Ishikawa (cell line): ENCODE measurements around the gene KCNG3.

ENCODE experiments used
- CEBPB ChIP-seq: IDR thresholded peaks from 2 replicates; pipeline ENCODE4 v1.6.1; 2012
- CREB1 ChIP-seq: IDR thresholded peaks from 2 replicates; pipeline ENCODE4 v1.6.1; 2012; ENCODE audit warnings: low read depth
- EGR1 ChIP-seq: IDR thresholded peaks from 2 replicates; pipeline ENCODE4 v1.6.1; 2012
- EP300 ChIP-seq: IDR thresholded peaks from 2 replicates; pipeline ENCODE4 v1.6.1; 2012; ENCODE audit warnings: borderline replicate concordance
- FOXM1 ChIP-seq: IDR thresholded peaks from 2 replicates; pipeline ENCODE4 v1.6.1; 2012; ENCODE audit warnings: low read depth, borderline replicate concordance
- NFIC ChIP-seq: IDR thresholded peaks from 2 replicates; pipeline ENCODE4 v1.6.1; 2012
- RAD21 ChIP-seq: IDR thresholded peaks from 2 replicates; pipeline ENCODE4 v1.6.1; 2012; ENCODE audit warnings: low read depth
- TAF1 ChIP-seq: IDR thresholded peaks from 2 replicates; pipeline ENCODE4 v1.6.1; 2012; ENCODE audit warnings: low read depth, mild to moderate bottlenecking
- TCF12 ChIP-seq: IDR thresholded peaks from 2 replicates; pipeline ENCODE4 v1.6.1; 2012; ENCODE audit warnings: low read depth
- TEAD4 ChIP-seq: IDR thresholded peaks from 2 replicates; pipeline ENCODE4 v1.6.1; 2012
- YY1 ChIP-seq: IDR thresholded peaks from 2 replicates; pipeline ENCODE4 v1.6.1; 2012; ENCODE audit warnings: low read depth
- ZBTB7A ChIP-seq: IDR thresholded peaks from 2 replicates; pipeline ENCODE4 v1.6.1; 2012; ENCODE audit warnings: low read depth
- TF ChIP-seq, protein P1 (sequence below): IDR thresholded peaks from 2 replicates; pipeline ENCODE4 v1.6.1; 2012
- TF ChIP-seq, protein P2 (sequence below): IDR thresholded peaks from 2 replicates; pipeline ENCODE4 v1.6.1; 2012
- TF ChIP-seq, protein P3 (sequence below): IDR thresholded peaks from 2 replicates; pipeline ENCODE4 v1.6.1; 2012; ENCODE audit warnings: low read depth, mild to moderate bottlenecking

KCNG3 gene

DNA sequence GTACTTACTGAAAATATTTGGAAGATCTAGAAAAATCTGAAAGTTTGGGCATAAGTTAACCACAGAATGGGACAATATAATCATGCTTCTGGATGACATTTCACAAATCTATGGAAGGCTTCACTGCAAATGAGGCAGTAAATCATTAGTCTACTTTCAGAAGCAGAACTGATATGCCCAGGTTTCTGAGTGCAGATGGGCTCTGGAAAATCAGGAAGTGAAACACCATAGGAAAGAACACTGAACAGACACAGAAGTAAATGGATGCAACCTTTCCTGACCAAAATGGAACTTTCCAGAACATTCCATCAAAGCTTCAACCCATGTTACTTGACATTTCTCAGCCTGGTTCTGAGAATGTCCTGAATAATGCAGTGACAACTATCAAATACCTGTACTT, 55.1 kb downstream of the KCNG3 start:
- TF ChIP-seq RAD21 (no peak), ZBTB7A (no peak), TCF12 (no peak), NFIC (no peak), CREB1 (no peak), EP300 (no peak), EGR1 (no peak), FOXM1 (no peak), TAF1 (no peak)
- TF ChIP-seq, protein P1, sequence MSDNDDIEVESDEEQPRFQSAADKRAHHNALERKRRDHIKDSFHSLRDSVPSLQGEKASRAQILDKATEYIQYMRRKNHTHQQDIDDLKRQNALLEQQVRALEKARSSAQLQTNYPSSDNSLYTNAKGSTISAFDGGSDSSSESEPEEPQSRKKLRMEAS, result no peak
- TF ChIP-seq, protein P2, sequence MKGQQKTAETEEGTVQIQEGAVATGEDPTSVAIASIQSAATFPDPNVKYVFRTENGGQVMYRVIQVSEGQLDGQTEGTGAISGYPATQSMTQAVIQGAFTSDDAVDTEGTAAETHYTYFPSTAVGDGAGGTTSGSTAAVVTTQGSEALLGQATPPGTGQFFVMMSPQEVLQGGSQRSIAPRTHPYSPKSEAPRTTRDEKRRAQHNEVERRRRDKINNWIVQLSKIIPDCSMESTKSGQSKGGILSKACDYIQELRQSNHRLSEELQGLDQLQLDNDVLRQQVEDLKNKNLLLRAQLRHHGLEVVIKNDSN, result no peak
- TF ChIP-seq, protein P3, sequence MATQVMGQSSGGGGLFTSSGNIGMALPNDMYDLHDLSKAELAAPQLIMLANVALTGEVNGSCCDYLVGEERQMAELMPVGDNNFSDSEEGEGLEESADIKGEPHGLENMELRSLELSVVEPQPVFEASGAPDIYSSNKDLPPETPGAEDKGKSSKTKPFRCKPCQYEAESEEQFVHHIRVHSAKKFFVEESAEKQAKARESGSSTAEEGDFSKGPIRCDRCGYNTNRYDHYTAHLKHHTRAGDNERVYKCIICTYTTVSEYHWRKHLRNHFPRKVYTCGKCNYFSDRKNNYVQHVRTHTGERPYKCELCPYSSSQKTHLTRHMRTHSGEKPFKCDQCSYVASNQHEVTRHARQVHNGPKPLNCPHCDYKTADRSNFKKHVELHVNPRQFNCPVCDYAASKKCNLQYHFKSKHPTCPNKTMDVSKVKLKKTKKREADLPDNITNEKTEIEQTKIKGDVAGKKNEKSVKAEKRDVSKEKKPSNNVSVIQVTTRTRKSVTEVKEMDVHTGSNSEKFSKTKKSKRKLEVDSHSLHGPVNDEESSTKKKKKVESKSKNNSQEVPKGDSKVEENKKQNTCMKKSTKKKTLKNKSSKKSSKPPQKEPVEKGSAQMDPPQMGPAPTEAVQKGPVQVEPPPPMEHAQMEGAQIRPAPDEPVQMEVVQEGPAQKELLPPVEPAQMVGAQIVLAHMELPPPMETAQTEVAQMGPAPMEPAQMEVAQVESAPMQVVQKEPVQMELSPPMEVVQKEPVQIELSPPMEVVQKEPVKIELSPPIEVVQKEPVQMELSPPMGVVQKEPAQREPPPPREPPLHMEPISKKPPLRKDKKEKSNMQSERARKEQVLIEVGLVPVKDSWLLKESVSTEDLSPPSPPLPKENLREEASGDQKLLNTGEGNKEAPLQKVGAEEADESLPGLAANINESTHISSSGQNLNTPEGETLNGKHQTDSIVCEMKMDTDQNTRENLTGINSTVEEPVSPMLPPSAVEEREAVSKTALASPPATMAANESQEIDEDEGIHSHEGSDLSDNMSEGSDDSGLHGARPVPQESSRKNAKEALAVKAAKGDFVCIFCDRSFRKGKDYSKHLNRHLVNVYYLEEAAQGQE, result no peak

DNA sequence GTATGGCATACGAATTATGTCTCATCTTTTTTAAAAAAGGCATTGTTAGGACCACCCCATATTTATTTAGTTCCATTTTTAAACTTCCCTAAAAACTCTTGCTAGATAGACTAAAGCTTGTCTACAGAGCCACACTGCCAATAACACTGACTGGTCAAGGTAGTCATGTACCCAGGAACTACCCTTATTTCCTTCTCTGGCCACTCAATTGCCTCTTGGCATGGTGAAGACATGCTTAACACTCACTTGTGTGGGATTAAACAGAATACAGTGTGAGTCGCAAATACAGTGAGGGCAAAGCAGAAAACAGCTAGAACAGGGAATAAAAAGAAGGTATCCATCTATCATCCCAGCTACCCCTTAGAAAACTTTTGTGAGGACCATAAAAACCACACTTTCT, 57.4 kb downstream of the KCNG3 start:
- TF ChIP-seq CEBPB, result no peak
- no peak for TF ChIP-seq TEAD4
- TF ChIP-seq, protein P3, result no peak
- no peak for TF ChIP-seq NFIC
- no peak for TF ChIP-seq TCF12
- no peak for TF ChIP-seq FOXM1
- no peak for TF ChIP-seq YY1
- TF ChIP-seq ZBTB7A, result no peak
- TF ChIP-seq EGR1, result no peak
- TF ChIP-seq EP300, result no peak
- TF ChIP-seq, protein P2, result no peak
- TF ChIP-seq, protein P1, result no peak
- TF ChIP-seq TAF1, result no peak
- no peak for TF ChIP-seq CREB1

DNA sequence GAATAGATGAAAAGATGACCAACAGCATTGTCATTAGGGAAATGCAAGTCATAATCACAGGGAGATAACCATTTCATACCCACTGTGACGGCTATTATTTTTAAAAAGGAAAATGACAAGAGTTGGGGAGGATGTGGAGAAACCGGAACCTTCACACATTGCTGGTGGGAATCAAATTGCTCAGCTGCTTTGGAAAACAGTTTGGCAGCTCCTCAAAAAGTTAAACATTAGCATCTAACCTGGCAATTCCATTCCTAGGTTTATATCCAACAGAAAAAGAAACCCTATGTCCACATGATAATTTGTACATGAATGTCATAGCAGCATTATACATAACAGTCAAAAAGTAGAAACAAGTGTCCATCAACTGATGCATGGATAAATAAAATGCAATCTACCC, 58.2 kb downstream of the KCNG3 start:
- TF ChIP-seq RAD21, result no peak
- TF ChIP-seq CREB1, result no peak
- TF ChIP-seq, protein P2, result no peak
- TF ChIP-seq, protein P1, result no peak
- no peak for TF ChIP-seq NFIC
- TF ChIP-seq EP300, result no peak
- no peak for TF ChIP-seq ZBTB7A
- TF ChIP-seq TCF12, result no peak
- no peak for TF ChIP-seq EGR1
- no peak for TF ChIP-seq YY1
- TF ChIP-seq TAF1, result no peak

DNA sequence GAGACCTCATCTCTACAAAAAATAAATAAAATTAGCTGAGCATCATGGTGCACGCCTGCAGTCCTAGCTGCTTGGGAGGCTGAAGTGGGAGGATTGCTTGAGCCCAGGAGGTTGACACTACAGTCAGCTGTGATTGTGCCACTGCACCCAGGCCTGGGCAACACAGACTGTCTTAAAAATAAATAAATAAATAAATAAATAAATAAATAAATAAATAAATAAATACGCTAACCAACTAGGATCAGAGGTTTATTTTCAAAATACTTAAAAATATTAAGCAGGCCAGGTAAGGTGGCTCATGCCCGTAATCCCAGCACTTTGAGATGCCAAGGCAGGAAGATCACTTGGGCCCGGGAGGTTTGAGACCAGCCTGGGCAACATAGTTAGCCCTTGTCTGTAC, 63.6 kb downstream of the KCNG3 start:
- TF ChIP-seq EGR1 (no peak), NFIC (no peak), TAF1 (no peak), RAD21 (no peak)
- TF ChIP-seq, protein P2, result no peak

DNA sequence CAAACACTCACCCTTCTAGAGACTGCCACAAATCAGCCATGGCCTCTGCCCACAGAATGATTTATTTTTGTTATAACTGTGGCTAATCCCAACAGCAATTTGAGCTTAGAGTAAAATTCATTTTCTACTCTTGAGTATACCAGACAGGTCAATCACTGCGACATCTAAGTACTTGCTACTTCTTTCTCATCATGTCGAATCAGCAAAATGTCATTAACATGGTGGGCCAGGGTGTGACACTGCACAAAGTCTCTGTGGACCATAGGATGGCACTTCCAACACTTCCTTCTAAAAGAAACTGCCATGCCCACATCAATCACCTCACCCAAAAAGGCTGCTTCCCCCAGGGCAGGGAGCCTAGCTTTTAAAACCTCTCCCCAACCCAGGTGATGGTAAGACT, 64.4 kb downstream of the KCNG3 start:
- TF ChIP-seq, protein P3, result no peak
- TF ChIP-seq TEAD4 (no peak), TAF1 (no peak), NFIC (no peak), TCF12 (no peak), CREB1 (no peak), ZBTB7A (no peak), FOXM1 (no peak), RAD21 (no peak), EGR1 (no peak), CEBPB (no peak), EP300 (no peak)
- TF ChIP-seq, protein P1, result no peak
- TF ChIP-seq, protein P2, result no peak
